Mononuclear cell (primary cell): ENCODE measurements around the gene DNM3. TPM values are rescaled to one million over a fixed set of nuclear protein-coding genes. Genes with fewer than 3 reads are reported as not detected.
"Not testable (repeated sequence)": the region's sequence is repeated elsewhere in the genome, so short reads cannot be mapped to it uniquely, and the experiment has no call there.

Experiments used
- H3K27me3 ChIP-seq: 2 replicates; pipeline ENCODE4 v1.6.0; 2011; ENCODE audit warnings: low read length, control low read depth; ENCODE audit not compliant: insufficient read depth
- H3K4me1 ChIP-seq: 2 replicates; pipeline ENCODE4 v1.5.1; 2011; ENCODE audit warnings: mild to moderate bottlenecking, low read length, control low read depth; ENCODE audit not compliant: insufficient read depth
- H3K4me3 ChIP-seq: 2 replicates; pipeline ENCODE4 v1.5.1; 2011; ENCODE audit warnings: mild to moderate bottlenecking, low read length, moderate library complexity
- H3K9me3 ChIP-seq: 2 replicates; pipeline ENCODE4 v1.5.1; 2011; ENCODE audit warnings: low read depth, mild to moderate bottlenecking, control low read depth, low read length
- total RNA-seq: library from RNA; depleted of rRNA; stranded (reverse); fragments of >200 nt; gene quantifications from one replicate; pipeline ENCODE4 v1.2.3, GENCODE V29; 2012

DNM3 gene
- total RNA-seq, 1 donor: 20.5 TPM

- no peak overlapping the region for H3K4me3 ChIP-seq
- H3K9me3 ChIP-seq: no peaks in the 10 kb centered on the region
- no peaks in the 10 kb centered on the region for H3K27me3 ChIP-seq
- no peaks in the 10 kb centered on the region for H3K4me1 ChIP-seq
Observed at GRCh38 chr1:172289448-172289847, 448.1 kb downstream of the DNM3 start.

- Histone ChIP-seq H3K4me1 (no peaks in the 10 kb centered on the region), H3K9me3 (no peaks in the 10 kb centered on the region), H3K27me3 (no peaks in the 10 kb centered on the region), H3K4me3 (no peak overlapping the region)
Observed at GRCh38 chr1:172292840-172293239, 451.5 kb downstream of the DNM3 start.

- no peaks in the 10 kb centered on the region for H3K9me3 ChIP-seq
- H3K4me3 ChIP-seq: no peak overlapping the region
- H3K27me3 ChIP-seq: no peaks in the 10 kb centered on the region
- H3K4me1 ChIP-seq: no peaks in the 10 kb centered on the region
Observed at GRCh38 chr1:172293429-172293828, 452.1 kb downstream of the DNM3 start.

GRCh38 chr1:172298141-172298540 lies 456.8 kb downstream of the DNM3 start:
- Histone ChIP-seq H3K9me3 (no peaks in the 10 kb centered on the region), H3K4me3 (no peak overlapping the region), H3K4me1 (no peaks in the 10 kb centered on the region), H3K27me3 (no peaks in the 10 kb centered on the region)

GRCh38 chr1:172298911-172299310 lies 457.6 kb downstream of the DNM3 start:
- Histone ChIP-seq H3K9me3 (no peaks in the 10 kb centered on the region), H3K4me1 (no peaks in the 10 kb centered on the region), H3K4me3 (no peak overlapping the region), H3K27me3 (no peaks in the 10 kb centered on the region)

GRCh38 chr1:172299515-172299914 lies 458.2 kb downstream of the DNM3 start:
- H3K9me3 ChIP-seq: no peaks in the 10 kb centered on the region
- no peaks in the 10 kb centered on the region for H3K4me1 ChIP-seq
- no peak overlapping the region for H3K4me3 ChIP-seq
- H3K27me3 ChIP-seq: no peaks in the 10 kb centered on the region

- H3K4me1 ChIP-seq, H3K27me3 ChIP-seq, H3K9me3 ChIP-seq, H3K4me3 ChIP-seq: not testable (repeated sequence)
Observed at GRCh38 chr1:172307508-172307907, 466.2 kb downstream of the DNM3 start.

GRCh38 chr1:172308142-172308541 lies 466.8 kb downstream of the DNM3 start:
- no peaks in the 10 kb centered on the region for H3K27me3 ChIP-seq
- H3K4me1 ChIP-seq: no peaks in the 10 kb centered on the region
- H3K4me3 ChIP-seq: no peak overlapping the region
- H3K9me3 ChIP-seq: no peaks in the 10 kb centered on the region

- Histone ChIP-seq H3K27me3 (no peaks in the 10 kb centered on the region), H3K4me1 (no peaks in the 10 kb centered on the region), H3K9me3 (no peaks in the 10 kb centered on the region), H3K4me3 (no peak overlapping the region)
Observed at GRCh38 chr1:172308577-172308976, 467.3 kb downstream of the DNM3 start.

- Histone ChIP-seq H3K4me1 (no peaks in the 10 kb centered on the region), H3K27me3 (no peaks in the 10 kb centered on the region), H3K9me3 (no peaks in the 10 kb centered on the region), H3K4me3 (no peak overlapping the region)
Observed at GRCh38 chr1:172320733-172321132, 479.4 kb downstream of the DNM3 start.

GRCh38 chr1:172321451-172321850 lies 480.2 kb downstream of the DNM3 start:
- Histone ChIP-seq H3K4me1 (no peaks in the 10 kb centered on the region), H3K9me3 (no peaks in the 10 kb centered on the region), H3K4me3 (no peak overlapping the region), H3K27me3 (no peaks in the 10 kb centered on the region)

GRCh38 chr1:172322219-172323061 lies 481.1 kb downstream of the DNM3 start:
- no peak overlapping the region for H3K4me3 ChIP-seq
- no peaks in the 10 kb centered on the region for H3K4me1 ChIP-seq
- no peaks in the 10 kb centered on the region for H3K27me3 ChIP-seq
- no peaks in the 10 kb centered on the region for H3K9me3 ChIP-seq

- H3K4me1 ChIP-seq: no peaks in the 10 kb centered on the region
Observed at GRCh38 chr1:172323686-172324085, 482.4 kb downstream of the DNM3 start.

GRCh38 chr1:172324086-172324485 lies 482.8 kb downstream of the DNM3 start:
- no peaks in the 10 kb centered on the region for H3K9me3 ChIP-seq
- no peak overlapping the region for H3K4me3 ChIP-seq
- no peaks in the 10 kb centered on the region for H3K4me1 ChIP-seq
- no peaks in the 10 kb centered on the region for H3K27me3 ChIP-seq

More at GRCh38 chr1:172323686-172324085, 482.4 kb downstream of the DNM3 start:
- Histone ChIP-seq H3K27me3 (no peaks in the 10 kb centered on the region), H3K4me3 (no peak overlapping the region), H3K9me3 (no peaks in the 10 kb centered on the region)

GRCh38 chr1:172324761-172325160 lies 483.5 kb downstream of the DNM3 start:
- Histone ChIP-seq H3K27me3 (no peaks in the 10 kb centered on the region), H3K4me1 (no peaks in the 10 kb centered on the region), H3K4me3 (no peak overlapping the region), H3K9me3 (no peaks in the 10 kb centered on the region)

GRCh38 chr1:172325531-172325930 lies 484.2 kb downstream of the DNM3 start:
- H3K9me3 ChIP-seq: no peaks in the 10 kb centered on the region
- no peaks in the 10 kb centered on the region for H3K4me1 ChIP-seq
- H3K4me3 ChIP-seq: no peak overlapping the region
- no peaks in the 10 kb centered on the region for H3K27me3 ChIP-seq
